Endometrial microvascular endothelial cells (primary cell): Measurements from ENCODE around the gene CAMK1D. TPM values are rescaled to one million over a fixed set of nuclear protein-coding genes. Genes with fewer than 3 reads are reported as not detected.

ENCODE experiments used
- in situ Hi-C: cut with HindIII; loops from 2 replicates; pipeline ENCODE4 v1.10.0; 2017; ENCODE audit warnings: low sequenced_read_pairs, low pct_unique_long_range_greater_than_20kb; ENCODE audit errors: inconsistent ontology term
- total RNA-seq: library from RNA; depleted of rRNA; stranded (reverse); fragments of >200 nt; gene quantifications from one replicate; pipeline ENCODE4 v1.2.3, GENCODE V29; 2015; ENCODE audit errors: inconsistent ontology term

The CAMK1D gene
- total RNA-seq, 1 donor from 2014 or later = 0.37 TPM

DNA sequence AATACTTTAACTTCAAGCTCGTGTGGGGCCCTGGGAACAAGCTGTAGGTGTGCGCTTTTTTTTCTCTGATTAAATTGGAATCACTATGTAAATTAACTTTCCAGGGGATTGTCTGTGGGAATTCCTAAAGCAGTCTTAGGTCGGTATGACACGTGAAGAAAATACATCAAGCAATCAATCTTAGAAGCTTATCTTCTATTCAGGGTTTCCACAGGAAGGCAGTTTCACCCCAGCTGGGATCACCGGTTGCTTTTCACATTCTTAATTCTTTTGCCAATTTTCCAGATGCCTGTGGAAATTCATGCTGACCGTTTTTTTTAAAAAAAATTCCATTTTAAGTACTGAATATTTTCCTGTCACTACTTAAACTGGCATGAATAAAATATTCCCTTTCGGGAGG is 41.9 kb downstream of the CAMK1D start:
- in situ Hi-C loops = no loop called here

DNA sequence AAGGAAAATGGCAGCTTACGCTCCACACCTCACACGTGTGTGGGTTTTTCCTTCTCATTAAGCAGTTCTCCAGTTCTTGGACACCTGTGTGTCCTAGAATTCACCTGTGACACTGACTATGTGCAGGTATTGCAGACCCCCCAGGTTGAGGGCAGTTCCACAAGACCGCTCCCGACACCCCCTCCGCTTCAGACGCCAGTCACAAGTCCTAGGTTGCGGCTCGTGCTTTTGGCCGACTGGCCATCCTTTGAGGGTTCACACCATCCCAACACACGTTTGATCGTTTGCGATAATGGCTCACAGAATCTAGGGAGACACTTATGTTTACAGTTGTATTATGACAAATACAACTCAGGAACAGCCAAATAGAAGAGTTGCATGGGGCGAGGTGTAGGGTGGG is 44.5 kb downstream of the CAMK1D start:
- in situ Hi-C loops = no loop called here

DNA sequence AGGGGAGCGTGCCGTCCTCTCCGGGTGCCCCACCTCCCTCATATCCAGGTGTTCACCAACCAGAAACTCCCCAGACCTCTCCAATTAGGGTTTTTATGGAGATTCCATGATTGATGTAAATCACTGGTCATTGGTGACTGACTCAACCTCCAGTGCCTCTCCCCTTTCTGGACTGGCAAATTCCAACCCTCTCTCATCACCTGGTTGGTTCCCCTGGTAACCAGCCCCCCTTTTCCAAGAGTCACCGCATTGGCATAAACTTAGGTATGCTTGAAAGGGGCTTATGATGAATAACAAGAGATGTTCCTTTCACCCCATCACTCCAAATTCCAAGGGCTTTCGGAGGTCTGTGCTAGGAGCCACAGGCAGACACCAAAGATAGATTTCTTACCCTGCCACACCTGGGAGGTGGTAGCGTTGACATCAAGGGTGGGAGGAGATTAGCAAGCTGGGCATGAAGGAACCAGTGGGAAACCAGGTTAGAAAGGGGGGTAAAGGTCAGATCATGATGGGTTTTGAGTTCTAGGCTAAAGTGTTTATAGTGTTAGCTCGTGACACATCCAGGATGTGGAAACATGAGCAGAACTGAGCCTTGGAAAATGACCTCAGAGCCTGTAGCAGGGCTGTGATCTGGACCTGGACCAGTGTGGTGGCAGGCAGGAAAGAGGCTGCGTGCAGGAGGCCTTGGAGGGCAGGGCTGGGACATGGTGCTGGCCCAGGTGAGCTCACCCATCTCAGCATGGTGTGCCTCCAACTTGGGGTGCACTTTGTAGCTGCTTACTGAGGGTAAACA is 45.1 kb downstream of the CAMK1D start:
- in situ Hi-C loops = no loop called here

- in situ Hi-C loops = no loop called here
Observed at GRCh38 chr10:12396093-12396492, 46.7 kb downstream of the CAMK1D start.

DNA sequence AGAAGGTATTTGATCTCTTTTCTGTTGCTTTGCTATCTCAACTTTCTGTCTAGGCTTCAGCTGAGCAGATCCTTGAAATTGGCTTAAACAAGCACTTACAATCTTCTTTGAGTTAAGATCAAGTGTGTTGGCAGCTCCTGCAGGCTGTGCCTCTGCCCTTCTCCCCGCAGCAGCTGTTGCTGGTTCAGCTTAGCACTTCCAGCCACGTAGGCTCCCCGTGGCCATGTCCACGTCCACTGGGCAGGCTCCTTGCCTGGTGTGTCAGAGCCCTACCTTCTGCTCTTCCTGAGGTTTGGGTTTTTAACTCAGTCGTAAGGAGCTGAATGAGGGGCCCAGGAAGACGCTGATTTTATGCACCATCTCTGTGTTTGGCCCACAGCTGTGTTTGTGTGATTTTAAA is 47.2 kb downstream of the CAMK1D start:
- in situ Hi-C loops = no loop called here

DNA sequence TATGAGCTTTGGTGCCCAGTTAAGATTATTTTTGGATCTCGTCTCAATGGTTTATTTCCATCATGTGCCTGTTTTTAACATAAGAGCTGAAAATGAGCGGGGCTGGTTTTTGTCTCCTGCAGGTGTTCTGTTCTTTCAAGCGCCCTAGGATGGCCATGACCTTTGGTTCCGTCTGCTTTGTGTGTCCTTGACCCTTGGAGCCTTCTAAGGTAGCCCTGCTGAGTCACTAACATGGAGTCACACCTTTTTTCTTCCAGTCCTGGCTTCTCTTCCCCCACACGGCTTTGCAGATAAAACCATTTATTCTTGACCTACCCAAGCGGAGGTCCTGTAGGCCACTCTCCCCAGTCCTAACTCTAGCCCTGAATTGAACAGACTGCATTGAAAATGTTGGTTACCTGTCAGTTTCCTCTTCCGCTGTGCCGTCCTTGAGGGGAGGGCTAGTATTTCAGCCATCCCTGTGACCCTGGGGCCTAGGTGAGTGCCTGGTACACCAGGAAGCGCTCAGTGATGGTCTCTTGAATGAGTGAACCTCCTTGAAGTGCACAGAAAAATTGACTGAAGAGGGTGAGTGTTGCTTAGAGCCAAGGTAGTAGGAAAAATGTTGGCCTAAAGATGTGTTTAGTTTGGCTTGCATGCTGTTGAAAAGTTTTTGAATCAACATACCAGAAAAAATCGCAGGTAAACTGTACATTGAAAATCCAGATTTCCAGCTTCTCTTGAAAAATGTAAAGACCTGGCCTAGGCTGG is 48.0 kb downstream of the CAMK1D start:
- in situ Hi-C loops = no loop called here

DNA sequence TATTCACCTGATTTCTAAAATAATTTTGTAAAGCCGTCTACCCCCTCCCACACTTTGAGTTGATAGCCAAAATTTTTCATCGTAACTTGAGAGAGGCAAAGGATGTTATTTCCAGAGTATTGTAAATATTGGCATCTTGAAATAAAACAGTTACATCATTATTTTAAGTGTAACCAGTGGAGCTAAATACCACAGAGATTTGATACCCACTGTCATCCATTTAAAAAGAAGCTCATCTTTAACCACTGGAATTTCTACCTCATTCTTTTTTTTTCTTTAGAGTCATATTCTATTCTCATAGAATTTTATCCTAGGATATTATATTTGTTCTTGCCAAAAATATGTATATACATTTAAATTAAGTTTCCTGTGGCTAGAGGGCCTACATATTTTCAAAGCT is 48.6 kb downstream of the CAMK1D start:
- in situ Hi-C loops = no loop called here

GRCh38 chr10:12400266-12400931 is 51.1 kb downstream of the CAMK1D start:
- in situ Hi-C loops = no loop called here

GRCh38 chr10:12401466-12401865 is 52.1 kb downstream of the CAMK1D start:
- in situ Hi-C loops = no loop called here

GRCh38 chr10:12403119-12403518 is 53.8 kb downstream of the CAMK1D start:
- in situ Hi-C loops = no loop called here

- in situ Hi-C loops = no loop called here
Observed at GRCh38 chr10:12405342-12406320, 56.3 kb downstream of the CAMK1D start.

GRCh38 chr10:12406764-12407400 is 57.5 kb downstream of the CAMK1D start:
- in situ Hi-C loops = no loop called here

GRCh38 chr10:12408472-12408871 is 59.1 kb downstream of the CAMK1D start:
- in situ Hi-C loops = no loop called here

- in situ Hi-C loops = no loop called here
Observed at GRCh38 chr10:12409161-12409560, 59.8 kb downstream of the CAMK1D start.

- in situ Hi-C loops = no loop called here
Observed at GRCh38 chr10:12409613-12410012, 60.3 kb downstream of the CAMK1D start.

DNA sequence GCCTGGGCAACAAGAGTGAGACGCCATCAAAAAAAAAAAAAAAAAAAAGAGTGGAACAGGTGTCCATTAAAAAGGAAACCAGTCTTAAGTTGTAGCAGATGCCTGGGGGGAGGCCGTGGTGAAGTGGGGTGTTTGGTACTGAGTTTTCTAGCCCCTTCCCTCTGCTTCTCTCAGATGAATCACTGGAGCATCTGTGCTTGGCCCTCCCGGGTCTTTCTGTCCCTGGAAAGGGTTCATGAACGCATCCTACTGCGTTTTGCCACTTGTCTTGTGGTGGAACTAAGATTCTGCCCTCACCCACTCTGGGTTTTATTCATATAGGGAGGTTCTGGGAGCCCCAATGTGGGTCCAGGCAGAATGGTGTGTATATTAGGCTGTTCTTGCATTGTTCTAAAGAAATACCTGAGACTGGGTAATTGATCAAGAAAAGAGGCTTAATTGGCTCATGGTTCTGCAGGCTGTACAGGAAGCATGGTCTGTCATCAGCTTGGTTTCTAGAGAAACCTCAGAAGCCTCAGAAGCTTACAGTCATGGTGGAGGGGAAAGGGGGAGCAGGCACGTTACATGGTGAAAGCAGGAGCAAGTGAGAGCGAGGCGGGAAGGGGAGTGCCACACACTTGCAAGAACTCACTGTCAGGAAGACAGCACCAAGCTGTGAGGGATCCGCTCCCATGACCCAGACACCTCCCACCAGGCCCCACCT is 63.5 kb downstream of the CAMK1D start:
- in situ Hi-C loops = no loop called here

DNA sequence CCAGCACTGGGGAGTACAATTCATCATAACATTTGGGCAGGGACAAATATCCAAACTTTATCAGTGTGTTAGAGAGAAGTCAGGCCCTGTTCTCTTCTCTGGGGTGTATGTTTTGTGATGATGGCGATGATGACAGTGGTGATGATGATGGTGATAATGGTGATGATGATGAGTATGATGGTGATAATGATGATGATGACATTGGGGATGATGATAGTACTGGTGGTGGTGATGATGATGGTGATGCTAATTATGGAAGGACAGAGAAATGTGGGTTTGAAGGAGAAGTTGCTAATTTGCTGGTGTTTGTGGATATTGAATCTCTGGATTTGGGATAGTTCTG is 64.0 kb downstream of the CAMK1D start:
- in situ Hi-C loops = no loop called here
